GM18951 (cell line): ENCODE results near the gene TRMT61B.

Experiments used
- POLR2A ChIP-seq: IDR thresholded peaks from 4 replicates; pipeline ENCODE4 v1.6.1; 2011; ENCODE audit warnings: mild to moderate bottlenecking; ENCODE audit not compliant: insufficient read length, insufficient read depth; ENCODE audit errors: extremely low read depth
- in situ Hi-C: fragments of 300-500 bp; cut with MboI; formaldehyde crosslinking; loops from one replicate; pipeline ENCODE4 v1.12.0; 2022; ENCODE audit warnings: low sequenced_read_pairs, mixed read lengths, inconsistent platforms; ENCODE audit not compliant: unreplicated experiment

The TRMT61B gene

DNA sequence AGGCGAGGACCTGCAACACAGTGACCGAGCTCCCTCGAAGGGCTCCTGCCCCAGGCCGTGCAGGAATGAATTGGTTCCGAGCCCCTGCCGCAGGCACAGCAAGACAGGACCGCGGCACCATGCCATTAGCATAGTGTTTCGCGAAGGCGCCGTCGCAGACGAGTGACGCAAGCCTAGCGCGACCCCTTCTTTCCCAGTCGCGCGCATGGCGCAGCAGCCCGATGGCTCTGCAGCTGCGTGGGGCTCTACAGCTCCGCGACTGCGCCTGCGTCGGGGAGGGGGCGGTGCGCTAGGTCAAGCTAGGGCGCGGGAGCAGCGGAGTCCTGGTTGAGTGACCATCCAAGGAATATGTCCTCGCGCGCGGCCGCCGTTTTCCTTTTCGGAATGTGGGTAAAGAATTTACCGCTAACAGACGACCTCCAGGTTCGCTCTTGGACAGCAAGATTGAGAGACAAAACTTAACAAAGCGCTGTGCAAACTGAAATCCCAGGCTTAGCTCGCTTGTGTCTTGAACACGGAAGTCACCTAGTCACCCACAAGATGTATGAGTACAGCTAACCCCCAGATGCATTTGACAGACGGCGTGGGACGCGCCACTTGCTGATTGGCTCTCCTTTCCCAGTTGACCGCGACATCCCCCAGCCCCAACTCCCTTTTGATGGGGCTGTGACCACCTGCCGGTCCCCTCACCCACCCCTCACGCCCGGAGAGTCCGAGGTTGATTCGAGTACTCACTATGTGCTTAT is at the start of gene TRMT61B:
Gene TRMT61B (minus strand): TSS at position 164 of the 746 bp plus-strand sequence. CDS start 32 bp downstream, at position 132.
- TF ChIP-seq POLR2A: peak; percentile 97

DNA sequence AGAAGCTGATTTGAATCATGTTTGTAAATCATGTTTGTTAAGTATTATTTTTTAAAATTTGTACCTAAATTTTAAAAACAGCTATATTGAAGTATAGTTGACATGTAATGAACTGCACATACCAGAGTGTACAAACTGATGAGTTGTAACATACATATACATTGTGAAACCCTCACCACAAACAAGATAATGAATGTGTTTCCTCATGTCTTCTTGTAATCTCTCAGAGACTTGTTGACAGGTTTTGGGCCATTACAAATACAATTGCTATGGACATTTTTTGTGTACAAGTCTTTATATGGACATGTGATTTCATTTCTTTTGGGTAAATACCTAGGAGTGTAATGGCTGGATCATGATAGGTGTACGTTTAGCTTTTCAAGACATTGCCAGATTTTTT is 45.8 kb upstream of the TRMT61B start:
- no peak for TF ChIP-seq POLR2A
- in situ Hi-C loops: no loop called here

More for the DNA sequence above, at the start of gene TRMT61B:
- in situ Hi-C loops: no loop called here

DNA sequence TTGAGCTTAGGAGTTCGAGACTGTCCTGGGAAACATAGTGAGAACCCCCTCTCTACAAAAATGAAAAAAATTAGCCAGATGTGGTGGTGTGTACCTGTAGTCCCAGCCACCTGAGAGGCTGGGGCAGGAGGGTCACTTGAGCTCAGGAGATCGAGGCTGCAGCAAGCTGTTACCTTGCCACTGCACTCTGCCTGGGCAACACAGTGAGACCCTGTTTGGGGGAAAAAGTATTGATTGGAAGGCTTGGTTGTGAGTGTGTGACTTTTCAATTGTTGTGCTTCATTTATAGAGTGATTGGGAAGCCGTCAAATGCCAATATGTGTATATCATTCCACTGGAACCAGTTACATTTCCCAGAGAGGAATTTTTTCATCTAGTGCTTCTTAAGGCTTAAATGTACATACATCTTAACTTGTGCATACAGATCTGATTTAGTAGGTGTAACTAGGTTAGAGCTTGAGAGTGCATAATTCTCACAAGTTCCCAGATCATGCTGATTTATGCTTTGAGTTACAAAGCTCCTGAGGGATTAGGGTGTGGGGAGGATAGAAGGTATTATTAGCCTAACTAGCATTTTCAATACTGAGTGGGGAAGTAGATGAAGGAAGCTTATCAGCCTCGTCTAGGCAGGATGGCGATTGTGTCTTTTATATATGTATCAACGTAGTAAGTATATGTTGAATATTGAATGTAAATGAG is 39.7 kb upstream of the TRMT61B start:
- in situ Hi-C loops: no loop called here
- no peak for TF ChIP-seq POLR2A

DNA sequence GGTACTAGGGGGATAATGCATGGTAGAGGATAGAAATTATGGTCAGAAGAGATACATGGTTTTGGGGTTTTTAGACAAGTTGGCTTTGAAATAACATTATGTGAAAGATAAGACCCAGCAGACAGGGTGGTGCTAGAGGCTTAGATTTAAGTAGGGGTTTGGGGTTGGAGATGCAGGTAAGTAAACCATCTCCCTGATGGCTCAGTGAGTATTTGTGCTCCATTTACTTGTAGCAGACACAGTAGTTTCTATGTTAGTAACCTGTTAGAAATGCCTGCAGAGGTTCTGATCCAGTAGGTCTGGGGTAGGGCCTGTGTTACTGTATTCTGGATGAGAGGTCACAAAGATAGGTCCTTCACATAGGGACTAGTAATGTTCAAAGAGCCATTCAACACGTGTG is 38.1 kb upstream of the TRMT61B start:
- in situ Hi-C loops: no loop called here
- TF ChIP-seq POLR2A: no peak

DNA sequence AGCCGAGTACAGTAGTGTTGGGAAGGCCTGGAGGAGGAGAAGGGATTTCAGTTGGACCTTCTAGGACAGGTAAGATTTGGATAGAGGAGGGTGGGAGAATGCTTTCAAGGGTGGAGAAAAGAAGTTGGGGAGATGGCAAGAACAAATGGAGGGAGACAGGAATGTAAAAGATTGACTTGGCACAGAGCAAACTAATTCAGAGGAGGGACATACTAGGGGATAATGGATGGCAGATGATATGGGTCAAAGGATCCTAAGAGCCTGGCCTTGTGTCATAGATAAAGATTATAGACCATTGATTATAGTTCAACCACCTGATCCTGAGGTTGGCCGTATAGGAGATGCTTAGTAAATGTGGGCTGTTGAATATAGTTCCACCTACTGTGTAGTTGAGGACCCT is 36.7 kb upstream of the TRMT61B start:
- no peak for TF ChIP-seq POLR2A

DNA sequence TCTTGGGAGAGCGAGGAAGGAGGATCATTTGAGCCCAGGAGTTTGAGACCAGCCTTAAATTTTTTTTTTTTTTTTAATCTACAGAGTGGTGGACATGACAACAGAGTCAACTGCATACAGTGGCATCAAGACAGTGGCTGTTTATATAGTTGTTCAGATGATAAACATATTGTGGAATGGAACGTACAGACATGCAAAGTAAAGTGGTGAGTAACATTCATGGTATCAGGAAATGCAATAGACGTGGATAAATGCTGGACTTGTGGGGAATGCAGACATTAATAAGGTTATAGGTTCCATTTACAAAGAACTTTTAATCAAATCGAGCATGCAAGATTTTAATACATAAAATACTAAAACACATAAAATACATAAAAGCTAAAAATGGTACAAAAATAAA is 36.3 kb upstream of the TRMT61B start:
- in situ Hi-C loops: no loop called here
- no peak for TF ChIP-seq POLR2A

More for the DNA sequence above, 36.7 kb upstream of the TRMT61B start:
- in situ Hi-C loops: no loop called here

DNA sequence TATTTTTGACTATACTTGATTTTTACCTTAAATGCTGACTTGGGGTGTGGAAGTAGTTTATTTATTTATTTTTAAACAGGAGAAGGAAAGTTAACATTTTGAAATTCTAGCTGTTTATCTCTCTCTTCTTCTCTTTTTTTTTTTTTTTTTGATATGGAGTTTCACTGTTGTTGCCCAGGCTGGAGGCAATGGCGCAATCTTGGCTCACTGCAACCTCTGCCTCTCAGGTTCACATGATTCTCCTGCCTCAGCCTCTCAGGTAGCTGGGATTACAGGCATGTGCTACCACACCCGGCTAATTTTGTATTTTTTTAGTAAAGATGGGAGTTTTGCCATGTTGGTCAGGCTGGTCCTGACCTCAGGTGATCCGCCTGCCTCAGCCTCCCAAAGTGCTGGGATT is 35.4 kb upstream of the TRMT61B start:
- in situ Hi-C loops: no loop called here
- TF ChIP-seq POLR2A: no peak

DNA sequence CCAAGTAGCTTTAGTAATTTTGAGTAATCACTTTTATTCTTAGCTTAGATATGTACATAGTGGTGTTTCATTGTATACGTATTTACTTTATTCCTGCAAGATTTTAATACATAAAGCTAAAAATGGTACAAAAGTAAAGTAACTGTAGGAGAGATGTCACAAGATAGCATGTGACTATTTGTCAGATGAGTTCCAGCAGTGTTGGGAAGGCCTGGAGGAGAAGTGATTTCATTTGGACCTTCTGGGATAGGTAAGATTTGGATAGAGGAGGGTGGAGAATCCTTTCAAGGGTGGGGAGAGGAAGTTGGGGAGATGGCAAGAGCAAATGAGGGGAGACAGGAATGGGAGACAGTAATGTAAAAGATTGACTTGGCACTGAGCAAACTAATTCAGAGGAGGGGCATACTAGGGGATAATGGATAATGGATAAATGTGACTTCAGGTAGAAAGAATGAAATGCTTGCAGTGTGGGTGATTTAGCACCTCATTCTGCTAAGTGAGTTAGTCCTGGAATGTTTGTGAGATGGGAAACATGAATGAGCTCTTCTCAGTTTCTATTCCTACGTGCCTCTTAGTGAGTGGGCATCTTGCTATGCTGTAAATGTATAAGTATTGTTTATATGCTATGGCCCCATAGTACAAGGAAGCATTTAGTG is 34.8 kb upstream of the TRMT61B start:
- in situ Hi-C loops: no loop called here

DNA sequence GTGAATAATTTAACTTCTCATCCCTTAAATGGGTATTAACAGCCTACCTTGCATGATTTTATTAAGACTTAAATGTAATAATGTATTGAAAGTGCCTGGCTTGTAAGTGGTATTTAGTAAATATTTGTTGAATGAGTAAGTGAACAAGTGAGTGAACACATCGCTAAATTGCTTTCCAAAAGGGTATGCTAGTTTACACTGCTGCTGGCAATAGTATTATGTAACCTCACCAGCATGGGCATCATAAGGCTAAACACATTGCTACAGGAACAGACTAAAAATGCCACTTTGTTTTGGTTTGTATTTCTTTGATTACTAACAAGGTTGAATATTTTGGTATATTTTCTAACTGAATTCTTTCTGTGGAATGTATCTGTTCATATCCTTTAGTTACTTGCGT is 34.2 kb upstream of the TRMT61B start:
- in situ Hi-C loops: no loop called here
- no peak for TF ChIP-seq POLR2A

More for the DNA sequence above, 34.8 kb upstream of the TRMT61B start:
- TF ChIP-seq POLR2A: no peak

DNA sequence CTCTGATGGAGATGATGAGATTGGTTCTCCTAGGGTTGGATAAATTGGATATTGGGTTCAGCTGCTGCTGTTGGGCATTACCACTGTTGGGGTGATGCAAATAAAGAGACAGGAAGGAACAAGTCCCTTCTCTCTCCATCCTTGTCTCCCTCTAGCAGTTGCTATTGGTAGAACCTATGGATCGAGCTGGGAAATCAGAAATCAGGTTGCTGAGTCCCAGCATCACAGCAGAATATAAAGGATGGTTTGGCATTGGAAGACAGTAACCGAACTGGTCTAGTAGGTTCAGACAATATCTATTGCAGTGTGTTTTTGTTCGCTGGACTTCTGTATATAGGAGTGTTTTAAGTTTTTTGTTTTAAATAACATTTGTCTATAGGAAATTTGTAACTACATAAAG is 32.5 kb upstream of the TRMT61B start:
- TF ChIP-seq POLR2A: no peak
- in situ Hi-C loops: no loop called here

DNA sequence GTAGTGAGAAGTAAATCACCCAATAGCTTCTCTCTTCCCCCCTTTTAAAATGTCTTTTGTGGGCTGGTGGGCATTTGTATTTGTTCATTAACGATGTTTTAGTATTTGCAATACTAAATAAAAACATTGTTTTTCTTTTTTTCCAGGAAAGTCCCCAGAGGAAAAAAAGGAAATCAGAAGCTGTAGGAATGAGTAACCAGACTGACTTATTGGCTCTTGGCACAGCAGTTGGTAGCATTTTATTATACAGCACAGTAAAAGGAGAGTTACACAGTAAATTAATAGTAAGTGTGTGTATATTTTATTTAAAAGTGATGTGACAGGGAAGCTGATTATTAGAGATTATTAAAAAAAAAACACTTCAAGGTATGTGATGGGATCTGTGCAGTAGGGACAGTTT is 31.7 kb upstream of the TRMT61B start:
- TF ChIP-seq POLR2A: no peak
- in situ Hi-C loops: no loop called here

DNA sequence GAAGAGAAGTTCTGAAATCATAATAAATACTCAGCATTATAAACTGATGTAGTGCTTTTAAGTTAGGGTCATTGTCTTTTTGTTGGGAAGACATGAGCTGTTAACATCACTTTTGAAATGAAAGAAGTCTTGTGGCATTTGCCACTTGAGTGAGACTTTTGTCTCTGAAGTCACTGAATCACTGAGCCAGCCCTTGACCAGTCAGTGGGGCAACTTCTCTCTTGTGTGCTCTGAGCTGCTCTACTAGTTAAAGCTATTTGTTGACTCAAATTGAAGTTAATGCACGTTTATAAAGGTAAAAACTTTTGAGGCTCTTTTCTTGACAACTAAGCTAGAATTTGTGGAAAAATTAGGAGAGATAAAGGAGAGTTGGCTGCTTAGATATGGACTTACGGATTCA is 31.1 kb upstream of the TRMT61B start:
- in situ Hi-C loops: no loop called here
- TF ChIP-seq POLR2A: no peak

DNA sequence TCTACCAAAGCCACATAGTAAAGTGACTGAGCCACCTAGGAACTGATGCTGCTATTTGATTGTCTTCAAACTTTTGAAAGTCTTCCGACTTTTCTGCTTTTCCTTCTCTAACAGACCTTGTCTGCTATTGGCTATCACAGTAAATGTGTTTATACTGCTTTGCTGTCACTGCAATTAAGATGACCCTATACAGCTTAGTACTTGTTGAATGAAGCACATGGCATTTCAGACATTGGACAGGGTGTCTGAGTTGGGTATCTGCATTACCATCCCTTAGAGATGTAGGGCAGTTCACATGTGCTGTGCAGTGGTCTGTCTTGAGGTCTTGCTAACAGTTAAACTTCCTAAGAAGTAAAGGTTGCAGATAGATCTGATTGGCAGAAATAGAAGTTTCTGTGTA is 27.9 kb upstream of the TRMT61B start:
- TF ChIP-seq POLR2A: no peak
- in situ Hi-C loops: no loop called here
